ENCODE results near the gene NHEJ1.

GRCh38 chr2:219120082-219120481 lies 40.5 kb downstream of the NHEJ1 start:
- TF ChIP-seq CTCF (IDR thresholded peaks at IDR 0.05) (no peak), POLR2A (IDR thresholded peaks at IDR 0.05) (no peak)

All from body of pancreas (tissue), 4 donors.